Measurements from ENCODE around the gene ZBTB25.
A peak's percentile ranks its signal among the peaks of the same experiment; 100 is the strongest.

ZBTB25 gene

GRCh38 chr14:64513271-64513670 is 9.6 kb upstream of the ZBTB25 start:
- peaks cover 20% of the 10 kb centered on the region for H3K36me3 ChIP-seq (ENCODE audit: low read length)
- peaks cover 100% of the 10 kb centered on the region for H3K79me2 ChIP-seq (ENCODE audit: insufficient read depth, low read length)
- no peaks in the 10 kb centered on the region for H3K9me3 ChIP-seq (ENCODE audit: insufficient read depth, low read length)
- no peaks in the 10 kb centered on the region for H3K27me3 ChIP-seq (ENCODE audit: low read length)
- no peak overlapping the region for H3K4me2 ChIP-seq (ENCODE audit: low read depth, low read length, poor library complexity, severe bottlenecking)
- peaks cover 28% of the 10 kb centered on the region for H3F3A ChIP-seq (ENCODE audit: insufficient read depth)
- H3K27ac ChIP-seq (ENCODE audit: low read depth, low read length), result no peak overlapping the region
- TF ChIP-seq EZH2phosphoT487 (conservative IDR thresholded peaks at IDR 0.05; ENCODE audit: low read length), result no peak
- TF ChIP-seq, protein P1, sequence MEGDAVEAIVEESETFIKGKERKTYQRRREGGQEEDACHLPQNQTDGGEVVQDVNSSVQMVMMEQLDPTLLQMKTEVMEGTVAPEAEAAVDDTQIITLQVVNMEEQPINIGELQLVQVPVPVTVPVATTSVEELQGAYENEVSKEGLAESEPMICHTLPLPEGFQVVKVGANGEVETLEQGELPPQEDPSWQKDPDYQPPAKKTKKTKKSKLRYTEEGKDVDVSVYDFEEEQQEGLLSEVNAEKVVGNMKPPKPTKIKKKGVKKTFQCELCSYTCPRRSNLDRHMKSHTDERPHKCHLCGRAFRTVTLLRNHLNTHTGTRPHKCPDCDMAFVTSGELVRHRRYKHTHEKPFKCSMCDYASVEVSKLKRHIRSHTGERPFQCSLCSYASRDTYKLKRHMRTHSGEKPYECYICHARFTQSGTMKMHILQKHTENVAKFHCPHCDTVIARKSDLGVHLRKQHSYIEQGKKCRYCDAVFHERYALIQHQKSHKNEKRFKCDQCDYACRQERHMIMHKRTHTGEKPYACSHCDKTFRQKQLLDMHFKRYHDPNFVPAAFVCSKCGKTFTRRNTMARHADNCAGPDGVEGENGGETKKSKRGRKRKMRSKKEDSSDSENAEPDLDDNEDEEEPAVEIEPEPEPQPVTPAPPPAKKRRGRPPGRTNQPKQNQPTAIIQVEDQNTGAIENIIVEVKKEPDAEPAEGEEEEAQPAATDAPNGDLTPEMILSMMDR (IDR thresholded peaks at IDR 0.05; ENCODE audit: insufficient read depth, low read length, poor library complexity, severe bottlenecking), result no peak
- H4K20me1 ChIP-seq (ENCODE audit: low read depth, low read length), result peaks cover 54% of the 10 kb centered on the region
- H3K9me2 ChIP-seq (replicated peaks; ENCODE audit: insufficient read depth, low read length), result no peaks in the 10 kb centered on the region
- H3K9ac ChIP-seq (ENCODE audit: low read length), result no peak overlapping the region
- H3K4me3 ChIP-seq (ENCODE audit: insufficient read depth, low read length, poor library complexity, severe bottlenecking), result no peak overlapping the region
- H2AFZ ChIP-seq (ENCODE audit: low read depth, low read length, severe bottlenecking), result no peak overlapping the region

DNA sequence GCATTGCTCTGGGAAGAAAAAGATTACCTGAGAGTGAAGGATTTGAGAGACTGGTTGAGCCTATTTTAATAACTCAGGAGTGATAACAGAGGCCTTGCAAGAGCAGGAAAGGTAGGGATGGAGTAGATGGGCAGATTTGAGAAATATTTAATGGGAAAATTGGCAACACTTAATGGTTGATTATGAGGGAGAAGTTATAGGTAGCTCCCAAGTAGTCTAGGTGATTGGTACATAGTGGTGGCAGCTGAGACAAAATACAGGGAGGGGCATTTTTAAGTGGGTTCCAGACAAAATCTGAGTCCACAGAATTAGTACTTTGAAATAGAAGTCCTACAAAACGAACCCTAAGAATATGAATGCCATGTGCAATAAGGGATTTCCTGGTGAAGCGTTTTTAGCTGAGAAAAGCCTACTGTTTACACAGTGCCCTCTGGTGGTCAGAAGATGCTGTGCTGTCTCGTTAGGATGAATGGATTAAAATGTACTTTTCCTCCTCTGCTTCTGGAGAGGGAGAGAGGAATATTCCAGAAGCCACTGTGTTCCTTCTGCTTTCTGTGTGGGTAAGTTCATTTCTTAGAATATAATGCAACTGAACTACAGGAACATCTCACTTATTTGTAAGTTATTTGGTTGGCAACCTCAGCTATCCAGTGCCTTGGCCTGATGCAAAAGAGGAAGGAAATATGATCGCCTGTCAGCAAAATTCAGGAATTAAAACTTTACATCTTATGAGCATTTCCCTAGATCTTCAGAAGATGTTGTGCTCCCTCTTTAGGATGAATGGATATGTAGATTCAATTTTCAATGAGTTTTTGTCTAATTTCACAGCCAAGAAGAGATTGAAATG is 7.4 kb upstream of the ZBTB25 start:
- Histone ChIP-seq H2AFZ (ENCODE audit: low read depth, low read length, severe bottlenecking) (no peak overlapping the region), H3K4me3 (ENCODE audit: insufficient read depth, low read length, poor library complexity, severe bottlenecking) (peak overlapping the region; percentile 9)

DNA sequence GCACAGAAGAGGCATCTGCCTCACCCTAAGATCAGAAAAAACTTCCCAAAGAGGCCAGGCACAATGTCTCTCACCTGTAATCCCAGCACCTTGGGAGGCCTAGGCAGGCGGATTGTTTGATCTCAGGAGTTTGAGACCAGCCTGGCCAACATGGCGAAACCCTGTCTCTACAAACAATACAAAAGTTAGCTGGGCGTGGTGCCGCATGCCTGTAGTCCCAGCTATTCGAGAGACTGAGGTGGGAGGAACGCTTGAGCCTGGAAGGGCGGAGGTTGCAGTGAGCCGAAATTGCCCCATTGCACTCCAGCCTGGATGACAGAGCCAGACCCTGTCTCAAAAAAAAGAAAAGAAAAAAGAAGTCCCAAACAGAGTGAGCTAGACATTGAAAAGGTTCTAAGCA is 5.4 kb upstream of the ZBTB25 start:
- no peak overlapping the region for H2AFZ ChIP-seq (ENCODE audit: low read depth, low read length, severe bottlenecking)
- no peaks in the 10 kb centered on the region for H3K9me3 ChIP-seq (ENCODE audit: insufficient read depth, low read length)
- peak overlapping the region; percentile 99 for H3K9ac ChIP-seq (ENCODE audit: low read length)
- peak overlapping the region; percentile 9 for H3K4me3 ChIP-seq (ENCODE audit: insufficient read depth, low read length, poor library complexity, severe bottlenecking)
- H4K20me1 ChIP-seq (ENCODE audit: low read depth, low read length), result peaks cover 30% of the 10 kb centered on the region
- peaks cover 94% of the 10 kb centered on the region for H3K79me2 ChIP-seq (ENCODE audit: insufficient read depth, low read length)
- H3K36me3 ChIP-seq (ENCODE audit: low read length), result peaks cover 15% of the 10 kb centered on the region
- peak overlapping the region; percentile 76 for H3K4me2 ChIP-seq (ENCODE audit: low read depth, low read length, poor library complexity, severe bottlenecking)
- peak overlapping the region; percentile 99 for H3K27ac ChIP-seq (ENCODE audit: low read depth, low read length)
- no peaks in the 10 kb centered on the region for H3K9me2 ChIP-seq (replicated peaks; ENCODE audit: insufficient read depth, low read length)
- no peaks in the 10 kb centered on the region for H3K27me3 ChIP-seq (ENCODE audit: low read length)
- peaks cover 46% of the 10 kb centered on the region for H3F3A ChIP-seq (ENCODE audit: insufficient read depth)
- TF ChIP-seq, protein P1 (IDR thresholded peaks at IDR 0.05; ENCODE audit: insufficient read depth, low read length, poor library complexity, severe bottlenecking), result no peak
- TF ChIP-seq EZH2phosphoT487 (conservative IDR thresholded peaks at IDR 0.05; ENCODE audit: low read length), result no peak

More for the DNA sequence above, 7.4 kb upstream of the ZBTB25 start:
- peak overlapping the region; percentile 99 for H3K27ac ChIP-seq (ENCODE audit: low read depth, low read length)
- peak overlapping the region; percentile 76 for H3K4me2 ChIP-seq (ENCODE audit: low read depth, low read length, poor library complexity, severe bottlenecking)
- peaks cover 44% of the 10 kb centered on the region for H3F3A ChIP-seq (ENCODE audit: insufficient read depth)
- peaks cover 100% of the 10 kb centered on the region for H3K79me2 ChIP-seq (ENCODE audit: insufficient read depth, low read length)
- H4K20me1 ChIP-seq (ENCODE audit: low read depth, low read length), result peaks cover 43% of the 10 kb centered on the region
- no peaks in the 10 kb centered on the region for H3K9me2 ChIP-seq (replicated peaks; ENCODE audit: insufficient read depth, low read length)
- TF ChIP-seq, protein P1 (IDR thresholded peaks at IDR 0.05; ENCODE audit: insufficient read depth, low read length, poor library complexity, severe bottlenecking), result peak; percentile 93
- TF ChIP-seq EZH2phosphoT487 (conservative IDR thresholded peaks at IDR 0.05; ENCODE audit: low read length), result no peak
- H3K9me3 ChIP-seq (ENCODE audit: insufficient read depth, low read length), result no peaks in the 10 kb centered on the region
- peak overlapping the region; percentile 37 for H3K9ac ChIP-seq (ENCODE audit: low read length)
- H3K36me3 ChIP-seq (ENCODE audit: low read length), result peaks cover 15% of the 10 kb centered on the region
- H3K27me3 ChIP-seq (ENCODE audit: low read length), result no peaks in the 10 kb centered on the region
